ENCODE data around the gene NETO1.

DNA sequence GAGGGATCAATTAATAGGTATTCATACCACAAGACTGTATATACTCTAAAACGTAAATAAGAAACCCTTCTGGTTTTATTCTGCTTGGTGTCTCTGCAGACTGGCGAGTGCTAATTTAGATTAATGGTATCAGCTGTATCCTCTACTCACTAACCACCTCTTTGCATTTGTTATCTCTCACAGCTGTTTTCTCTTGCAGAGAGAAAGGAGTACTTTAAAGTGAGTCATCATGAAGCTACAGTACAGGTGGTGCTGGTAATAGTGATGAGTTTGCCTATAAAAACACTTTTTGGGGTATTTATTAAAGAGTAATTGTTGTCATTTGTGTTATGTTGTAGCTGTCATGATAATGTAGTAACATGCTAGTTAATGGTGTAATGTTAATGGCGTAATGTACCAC, 147.7 kb downstream of the NETO1 start:
- TF ChIP-seq YY1 (IDR thresholded peaks at IDR 0.05; ENCODE audit: insufficient read depth, insufficient read length) (no peak), ZNF274 (IDR thresholded peaks at IDR 0.05; ENCODE audit: low read depth, low read length) (no peak)
